ENCODE results near the gene USP20.

DNA sequence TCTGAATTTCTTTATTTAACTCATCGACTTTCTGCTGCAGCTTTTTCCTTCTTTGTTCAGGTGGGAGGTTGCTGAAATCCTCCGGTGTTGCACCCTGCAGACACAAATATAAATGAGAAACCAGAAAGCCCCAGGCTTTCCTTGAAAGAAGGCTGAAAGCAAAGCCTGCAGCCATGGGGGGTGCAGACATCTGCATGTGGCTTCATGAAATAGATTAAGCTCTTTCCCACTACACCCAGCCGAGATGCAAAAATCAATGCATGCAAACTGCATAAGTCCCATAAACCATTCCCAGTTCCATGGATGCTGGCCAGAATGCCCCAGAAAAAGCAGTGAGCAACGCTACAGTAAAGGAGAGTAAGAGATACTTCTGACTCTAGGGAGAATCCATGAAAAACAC, 73.6 kb downstream of the USP20 start:
- TF ChIP-seq POLR2A (IDR thresholded peaks at IDR 0.05; ENCODE audit: low read depth, low read length) (no peak), TAF1 (IDR thresholded peaks at IDR 0.05; ENCODE audit: borderline replicate concordance, low read depth, low read length) (no peak)

All from GM12892 (cell line).